Breast epithelium (tissue), 3 donors: ENCODE measurements around the gene UGT2B28.

Experiments used
- CTCF ChIP-seq, 3 donors: fragments of 450-650 bp; IDR thresholded peaks; one replicate each; pipeline ENCODE4 v1.5.1; 2016 to 2017; ENCODE audit warnings: antibody characterized with exemption in 3 of 3, mild to moderate bottlenecking in 3 of 3, moderate library complexity in 3 of 3
- POLR2A ChIP-seq: fragments of 450-650 bp; IDR thresholded peaks from one replicate; pipeline ENCODE4 v1.6.1; 2016; ENCODE audit warnings: antibody characterized with exemption, mild to moderate bottlenecking, moderate library complexity

- TF ChIP-seq CTCF (IDR thresholded peaks at IDR 0.05): no peak
- no peak for TF ChIP-seq POLR2A
Observed at GRCh38 chr4:69239557-69240168, 40.6 kb upstream of the UGT2B28 start.
